Measurements from ENCODE around the gene FOXD3. TPM values are rescaled to one million over a fixed set of nuclear protein-coding genes. Genes with fewer than 3 reads are reported as not detected.

FOXD3 gene
- total RNA-seq, 1 donor from 2014 or later = 5.2 TPM

DNA sequence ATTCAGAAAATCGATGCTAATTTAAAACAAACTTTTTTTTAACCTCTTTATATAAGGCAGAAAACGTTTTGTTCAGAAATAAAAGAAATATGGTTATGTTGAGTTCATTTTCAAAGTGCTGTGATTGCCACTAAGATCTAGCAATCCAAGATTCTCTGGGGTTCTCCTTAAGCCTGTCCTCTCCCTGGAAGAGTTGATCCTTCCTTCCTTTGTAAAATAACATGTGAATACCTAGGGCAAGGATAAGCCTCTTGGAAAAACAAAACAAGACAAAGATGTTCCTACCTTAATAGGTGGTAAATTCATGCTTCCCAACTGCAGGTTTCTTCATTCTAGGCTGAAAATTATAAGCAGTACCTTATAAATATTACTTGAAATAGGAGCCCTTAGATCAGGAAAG lies 18.0 kb upstream of the FOXD3 start:
- no peak overlapping the region for H3K4me3 ChIP-seq (ENCODE audit: low read length in 3 of 3)
- H3K36me3 ChIP-seq (ENCODE audit: control insufficient read depth in 3 of 3, insufficient read depth in 3 of 3, low read length in 3 of 3) = no peaks in the 10 kb centered on the region
- no peaks in the 10 kb centered on the region for H3K9me3 ChIP-seq (ENCODE audit: control insufficient read depth in 3 of 3, low read length in 3 of 3)
- H3K4me1 ChIP-seq (ENCODE audit: control insufficient read depth in 3 of 3, insufficient read depth in 3 of 3, low read length in 3 of 3) = no peaks in the 10 kb centered on the region
- H3K27me3 ChIP-seq (ENCODE audit: control insufficient read depth in 3 of 3, insufficient read depth in 3 of 3, low read length in 3 of 3) = peaks cover 0 to 14% (median 3%) of the 10 kb centered on the region in 3 donors
- no peak overlapping the region for H3K27ac ChIP-seq (ENCODE audit: low read depth, low read length)
- no peak overlapping the region for H3K9ac ChIP-seq (ENCODE audit: low read depth in 1 of 3, low read length in 3 of 3)

DNA sequence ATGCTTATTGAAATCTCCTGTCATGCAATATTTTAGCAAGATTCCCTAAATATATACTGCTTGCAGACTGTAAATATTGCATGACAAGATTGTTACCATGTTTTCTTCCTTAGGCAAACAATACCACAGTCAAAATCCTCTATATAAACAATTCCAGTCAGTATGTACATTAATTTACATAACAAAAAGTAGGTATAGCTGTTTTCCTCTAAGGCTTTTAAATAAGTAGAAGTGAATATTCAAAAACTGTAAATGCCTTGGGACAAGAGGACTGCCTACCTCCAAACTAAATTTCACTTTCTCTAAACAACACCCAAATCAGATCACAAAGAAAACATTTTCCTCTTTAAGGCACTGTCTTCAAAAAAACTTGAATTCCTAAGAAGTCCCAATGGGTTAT lies 17.3 kb upstream of the FOXD3 start:
- H3K36me3 ChIP-seq (ENCODE audit: control insufficient read depth in 3 of 3, insufficient read depth in 3 of 3, low read length in 3 of 3) = no peaks in the 10 kb centered on the region
- H3K27ac ChIP-seq (ENCODE audit: low read depth, low read length) = no peak overlapping the region
- no peak overlapping the region for H3K9ac ChIP-seq (ENCODE audit: low read depth in 1 of 3, low read length in 3 of 3)
- no peaks in the 10 kb centered on the region for H3K4me1 ChIP-seq (ENCODE audit: control insufficient read depth in 3 of 3, insufficient read depth in 3 of 3, low read length in 3 of 3)
- no peaks in the 10 kb centered on the region for H3K9me3 ChIP-seq (ENCODE audit: control insufficient read depth in 3 of 3, low read length in 3 of 3)
- peaks cover 0 to 17% (median 3%) of the 10 kb centered on the region in 3 donors for H3K27me3 ChIP-seq (ENCODE audit: control insufficient read depth in 3 of 3, insufficient read depth in 3 of 3, low read length in 3 of 3)
- H3K4me3 ChIP-seq (ENCODE audit: low read length in 3 of 3) = no peak overlapping the region

DNA sequence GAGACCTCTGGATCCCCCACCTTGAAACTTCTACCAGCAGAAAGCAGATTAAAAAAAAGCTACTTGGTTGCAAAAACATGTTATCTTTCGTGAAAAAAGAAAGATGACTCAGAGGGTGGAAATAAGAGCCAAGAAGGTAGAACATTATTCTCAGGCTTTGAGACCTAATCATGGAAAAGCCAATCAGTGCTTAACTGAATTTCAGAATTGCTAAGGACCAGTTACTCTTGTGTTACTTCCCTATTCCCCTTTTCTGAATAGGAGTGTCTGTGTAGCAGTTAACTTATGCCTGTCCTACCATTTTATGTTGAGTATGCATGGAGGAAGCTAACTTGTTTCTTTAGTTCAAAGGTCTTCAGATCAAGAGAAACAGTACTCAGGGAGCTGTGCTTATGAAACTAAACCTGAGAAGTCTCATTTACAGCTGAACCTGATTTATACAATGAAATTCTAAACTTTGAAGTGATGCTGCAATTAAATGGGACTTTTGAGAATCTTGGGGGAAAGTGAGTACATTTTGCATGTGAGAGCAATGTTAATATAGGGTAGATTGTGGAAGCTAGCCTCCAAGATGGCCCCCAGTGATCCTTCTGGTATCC lies 15.1 kb upstream of the FOXD3 start:
- H3K27me3 ChIP-seq (ENCODE audit: control insufficient read depth in 3 of 3, insufficient read depth in 3 of 3, low read length in 3 of 3) = peaks cover 0 to 20% (median 3%) of the 10 kb centered on the region in 3 donors

DNA sequence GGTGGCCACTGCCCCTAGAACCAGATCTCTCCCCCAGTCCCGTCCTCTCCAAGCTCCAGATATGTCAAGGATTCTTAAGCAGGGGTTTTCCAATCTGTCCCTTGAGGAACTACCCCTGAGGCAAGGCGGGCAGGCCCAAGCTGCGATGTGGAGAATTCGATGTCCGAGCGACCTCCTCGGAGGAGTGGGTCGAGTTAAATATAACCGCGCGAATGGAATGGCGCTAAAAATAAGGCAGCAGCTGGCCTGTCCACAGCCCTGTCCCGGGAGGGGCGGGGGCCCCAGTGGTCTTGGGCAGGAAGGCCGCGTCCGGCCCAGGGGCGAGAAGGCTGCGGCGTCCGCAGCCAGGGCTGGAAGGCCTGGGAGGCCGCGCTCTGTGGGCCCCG lies 5.8 kb upstream of the FOXD3 start:
- H3K9me3 ChIP-seq (ENCODE audit: control insufficient read depth in 3 of 3, low read length in 3 of 3) = no peaks in the 10 kb centered on the region
- no peak overlapping the region for H3K9ac ChIP-seq (ENCODE audit: low read depth in 1 of 3, low read length in 3 of 3)
- no peak overlapping the region for H3K27ac ChIP-seq (ENCODE audit: low read depth, low read length)
- H3K27me3 ChIP-seq (ENCODE audit: control insufficient read depth in 3 of 3, insufficient read depth in 3 of 3, low read length in 3 of 3) = peaks cover 58 to 73% (median 62%) of the 10 kb centered on the region in 3 donors
- H3K36me3 ChIP-seq (ENCODE audit: control insufficient read depth in 3 of 3, insufficient read depth in 3 of 3, low read length in 3 of 3) = no peaks in the 10 kb centered on the region
- H3K4me1 ChIP-seq (ENCODE audit: control insufficient read depth in 3 of 3, insufficient read depth in 3 of 3, low read length in 3 of 3) = peaks cover 10 to 13% (median 11%) of the 10 kb centered on the region in 3 donors
- peak overlapping the region in 1 of 3 donors; percentile 59 for H3K4me3 ChIP-seq (ENCODE audit: low read length in 3 of 3)

More for the DNA sequence above, 15.1 kb upstream of the FOXD3 start:
- Histone ChIP-seq H3K9ac (ENCODE audit: low read depth in 1 of 3, low read length in 3 of 3) (no peak overlapping the region), H3K4me3 (ENCODE audit: low read length in 3 of 3) (no peak overlapping the region), H3K36me3 (ENCODE audit: control insufficient read depth in 3 of 3, insufficient read depth in 3 of 3, low read length in 3 of 3) (no peaks in the 10 kb centered on the region), H3K4me1 (ENCODE audit: control insufficient read depth in 3 of 3, insufficient read depth in 3 of 3, low read length in 3 of 3) (no peaks in the 10 kb centered on the region), H3K27ac (ENCODE audit: low read depth, low read length) (no peak overlapping the region), H3K9me3 (ENCODE audit: control insufficient read depth in 3 of 3, low read length in 3 of 3) (no peaks in the 10 kb centered on the region)

DNA sequence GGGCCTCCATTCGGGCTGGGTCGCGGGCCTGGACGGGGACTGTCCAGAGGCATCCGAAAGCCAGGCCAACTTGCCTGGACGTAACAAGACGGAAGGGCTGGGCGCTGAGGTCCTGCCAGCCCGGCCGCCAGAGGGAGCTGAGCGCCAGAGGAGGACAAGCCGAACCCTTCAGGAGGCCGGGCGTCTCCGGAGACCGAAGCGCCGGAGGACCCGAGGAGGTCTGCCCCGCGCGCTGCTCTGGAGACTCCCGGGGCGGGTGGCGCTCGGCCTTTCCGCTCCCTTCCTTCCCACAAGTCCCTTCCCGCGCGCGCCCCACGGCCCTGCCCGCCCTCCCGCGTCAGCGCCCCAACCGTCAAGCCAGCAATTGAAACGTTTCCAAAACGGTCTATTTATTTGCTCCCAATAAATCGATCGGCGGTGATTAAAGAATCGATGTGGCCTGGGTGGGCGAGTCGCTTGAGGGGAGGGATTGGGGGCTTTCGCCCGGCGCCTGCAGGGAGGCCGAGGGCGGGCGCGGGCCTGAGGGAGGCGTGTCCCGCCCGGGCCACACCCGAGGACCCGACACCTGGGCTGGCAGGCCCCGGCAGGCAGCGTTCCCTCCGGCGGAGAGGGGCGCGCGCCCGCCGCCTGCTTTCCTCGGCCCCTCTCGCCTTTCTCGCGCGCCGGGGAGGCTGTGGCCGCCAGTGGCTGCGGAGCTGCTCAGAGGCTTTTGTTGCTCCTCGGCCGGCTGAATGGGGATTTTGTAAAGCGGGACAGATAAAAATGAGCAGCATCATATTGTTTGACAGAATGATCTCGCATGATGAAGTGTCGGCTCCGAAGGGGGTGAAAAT lies 5.2 kb upstream of the FOXD3 start:
- no peak overlapping the region for H3K27ac ChIP-seq (ENCODE audit: low read depth, low read length)
- peaks cover 13 to 18% (median 15%) of the 10 kb centered on the region in 3 donors for H3K4me1 ChIP-seq (ENCODE audit: control insufficient read depth in 3 of 3, insufficient read depth in 3 of 3, low read length in 3 of 3)
- H3K9ac ChIP-seq (ENCODE audit: low read depth in 1 of 3, low read length in 3 of 3) = peak overlapping the region in 1 of 3 donors; percentile 33
- no peaks in the 10 kb centered on the region for H3K36me3 ChIP-seq (ENCODE audit: control insufficient read depth in 3 of 3, insufficient read depth in 3 of 3, low read length in 3 of 3)
- H3K4me3 ChIP-seq (ENCODE audit: low read length in 3 of 3) = peak overlapping the region in 2 of 3 donors; percentile 45 to 59
- peaks cover 64 to 79% (median 68%) of the 10 kb centered on the region in 3 donors for H3K27me3 ChIP-seq (ENCODE audit: control insufficient read depth in 3 of 3, insufficient read depth in 3 of 3, low read length in 3 of 3)
- H3K9me3 ChIP-seq (ENCODE audit: control insufficient read depth in 3 of 3, low read length in 3 of 3) = no peaks in the 10 kb centered on the region

DNA sequence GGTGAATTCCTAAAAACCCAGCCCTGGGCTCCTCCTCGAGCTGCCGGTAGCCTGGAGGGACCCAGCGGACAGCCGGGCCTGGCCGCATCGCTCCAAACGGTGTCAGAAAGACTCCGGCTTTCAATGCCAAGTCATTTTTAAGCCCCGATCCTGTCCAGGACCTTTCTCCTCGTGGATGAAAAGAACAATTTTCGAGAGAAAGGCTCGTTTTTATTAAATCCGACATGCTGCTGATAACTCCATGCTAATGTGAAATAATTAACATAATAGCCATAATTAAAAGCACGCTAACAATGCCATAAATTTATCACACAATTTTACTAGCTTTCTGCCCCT lies 4.6 kb upstream of the FOXD3 start:
- Histone ChIP-seq H3K9me3 (ENCODE audit: control insufficient read depth in 3 of 3, low read length in 3 of 3) (no peaks in the 10 kb centered on the region), H3K9ac (ENCODE audit: low read depth in 1 of 3, low read length in 3 of 3) (no peak overlapping the region), H3K27me3 (ENCODE audit: control insufficient read depth in 3 of 3, insufficient read depth in 3 of 3, low read length in 3 of 3) (peaks cover 69 to 85% (median 74%) of the 10 kb centered on the region in 3 donors), H3K4me3 (ENCODE audit: low read length in 3 of 3) (peak overlapping the region in 2 of 3 donors; percentile 45 to 59), H3K27ac (ENCODE audit: low read depth, low read length) (no peak overlapping the region), H3K4me1 (ENCODE audit: control insufficient read depth in 3 of 3, insufficient read depth in 3 of 3, low read length in 3 of 3) (peaks cover 13 to 23% (median 21%) of the 10 kb centered on the region in 3 donors), H3K36me3 (ENCODE audit: control insufficient read depth in 3 of 3, insufficient read depth in 3 of 3, low read length in 3 of 3) (no peaks in the 10 kb centered on the region)

DNA sequence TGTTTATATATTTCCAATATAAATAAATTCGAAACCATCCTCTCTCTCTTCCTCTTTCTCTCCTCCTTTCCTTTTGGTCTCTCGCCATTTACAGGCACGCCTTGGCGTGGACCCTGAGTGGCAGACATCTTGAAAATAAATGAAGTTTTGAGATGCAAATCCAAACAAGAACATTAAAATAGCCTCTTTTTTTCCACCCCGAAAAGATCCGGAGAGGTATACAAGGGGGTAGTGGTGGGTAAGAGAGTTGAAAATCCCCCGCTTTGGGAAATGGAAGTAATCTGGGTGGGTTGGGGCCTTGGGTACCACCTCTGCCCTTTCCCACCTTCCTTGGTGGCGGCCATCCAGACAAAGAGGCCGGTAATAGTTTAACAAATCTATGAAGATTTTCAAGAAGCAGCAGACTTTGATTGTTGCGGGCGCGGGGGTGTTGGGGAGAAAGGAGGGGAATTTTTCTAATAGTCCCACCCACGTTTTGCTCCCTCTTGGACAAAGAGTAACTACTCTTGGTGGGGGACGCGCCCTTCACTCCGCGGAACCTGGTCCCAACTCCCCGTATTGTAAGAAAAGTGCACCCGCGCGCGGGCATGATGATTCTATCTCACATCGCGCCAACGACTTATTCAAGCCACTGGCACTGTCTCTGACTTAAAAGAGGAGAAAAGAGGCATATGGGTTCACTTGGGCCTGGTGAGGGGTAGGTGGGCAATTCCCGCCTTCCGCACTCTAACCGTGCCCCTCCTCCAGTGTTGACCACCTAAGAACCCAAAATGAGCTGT lies 4.0 kb upstream of the FOXD3 start:
- no peak overlapping the region for H3K4me3 ChIP-seq (ENCODE audit: low read length in 3 of 3)
- no peak overlapping the region for H3K9ac ChIP-seq (ENCODE audit: low read depth in 1 of 3, low read length in 3 of 3)
- H3K4me1 ChIP-seq (ENCODE audit: control insufficient read depth in 3 of 3, insufficient read depth in 3 of 3, low read length in 3 of 3) = peaks cover 13 to 24% (median 21%) of the 10 kb centered on the region in 3 donors
- no peaks in the 10 kb centered on the region for H3K36me3 ChIP-seq (ENCODE audit: control insufficient read depth in 3 of 3, insufficient read depth in 3 of 3, low read length in 3 of 3)
- no peaks in the 10 kb centered on the region for H3K9me3 ChIP-seq (ENCODE audit: control insufficient read depth in 3 of 3, low read length in 3 of 3)
- H3K27me3 ChIP-seq (ENCODE audit: control insufficient read depth in 3 of 3, insufficient read depth in 3 of 3, low read length in 3 of 3) = peaks cover 75 to 86% (median 80%) of the 10 kb centered on the region in 3 donors
- H3K27ac ChIP-seq (ENCODE audit: low read depth, low read length) = no peak overlapping the region

DNA sequence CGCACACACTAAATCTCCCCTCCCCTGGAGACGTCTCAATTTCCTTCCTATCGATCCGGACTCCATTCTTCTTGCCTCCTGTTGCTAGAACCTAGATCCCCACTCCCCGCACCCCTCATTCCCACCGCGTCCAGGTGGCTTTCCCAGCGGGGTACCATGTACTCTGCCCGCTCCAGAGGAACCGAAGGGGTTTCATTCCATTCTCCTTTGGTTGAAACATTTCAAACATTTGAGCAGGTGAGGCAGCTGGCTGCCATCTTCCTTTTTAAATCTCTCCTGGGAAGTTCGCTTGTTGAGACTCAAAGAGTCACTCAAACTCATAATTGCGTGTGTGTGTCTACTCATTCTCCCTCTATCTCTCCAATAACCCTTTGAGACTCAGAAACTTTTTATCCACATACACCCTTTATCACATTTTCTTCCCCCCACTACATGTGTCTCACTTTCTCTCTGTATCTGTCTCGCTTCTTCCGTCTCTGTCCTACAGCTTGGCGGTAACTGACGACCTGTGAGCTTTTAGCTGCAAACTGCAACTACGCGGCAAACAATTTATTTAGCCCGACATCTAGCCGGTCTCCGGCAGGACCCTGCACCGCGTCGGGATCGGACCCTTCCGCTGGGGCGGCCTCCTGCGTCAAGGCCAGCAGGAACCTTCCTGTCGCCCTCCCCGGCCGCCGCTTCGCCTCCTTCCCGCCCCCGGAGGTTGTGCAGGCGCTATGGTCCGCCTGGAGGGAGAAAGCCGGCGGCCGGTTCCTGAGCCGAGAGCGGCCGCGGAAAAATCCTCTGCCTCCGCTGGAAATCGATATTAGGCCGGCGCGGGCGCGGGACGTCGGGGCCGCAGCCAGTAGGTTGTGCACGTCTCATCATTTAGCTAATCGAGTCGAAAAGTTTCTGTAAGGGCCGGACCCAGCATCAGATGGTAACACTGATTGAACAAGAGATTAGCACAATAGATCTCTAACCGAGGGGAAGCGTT lies 3.0 kb upstream of the FOXD3 start:
- no peak overlapping the region for H3K4me3 ChIP-seq (ENCODE audit: low read length in 3 of 3)

DNA sequence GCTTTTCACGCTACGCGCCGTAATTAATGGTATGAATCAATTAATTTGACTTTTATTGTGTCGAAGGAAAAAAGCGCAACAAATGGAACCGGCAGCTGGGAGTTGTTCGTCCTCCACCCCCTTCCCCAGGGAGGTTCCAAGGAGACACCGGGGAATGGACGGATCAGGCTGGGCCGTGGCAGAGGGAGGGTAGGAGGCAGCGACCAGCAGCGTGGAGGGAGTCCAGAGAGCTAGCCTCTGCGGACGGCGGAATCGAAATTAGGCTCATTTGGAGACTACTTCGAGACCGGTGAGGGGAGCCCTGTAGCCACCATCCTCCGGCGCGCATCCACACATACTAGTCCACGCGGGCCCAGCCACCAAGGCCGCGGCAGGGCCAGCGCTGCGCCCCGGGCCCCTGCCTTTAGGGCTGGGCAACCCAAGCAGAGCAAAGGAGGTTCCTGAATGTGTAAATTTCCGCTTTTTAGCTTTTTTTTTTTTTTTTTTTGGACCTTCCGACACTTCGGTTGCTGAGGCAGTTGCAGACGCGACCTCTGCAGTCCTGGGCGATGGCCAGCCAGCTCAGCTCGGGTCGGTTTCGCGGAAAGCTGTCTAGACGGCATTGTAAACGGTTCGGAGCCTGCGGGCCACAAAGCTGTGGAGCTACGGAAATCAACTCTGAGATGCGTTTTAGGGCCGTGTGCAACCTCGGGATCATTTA lies 2.2 kb upstream of the FOXD3 start:
- H3K4me1 ChIP-seq (ENCODE audit: control insufficient read depth in 3 of 3, insufficient read depth in 3 of 3, low read length in 3 of 3) = peaks cover 13 to 30% (median 21%) of the 10 kb centered on the region in 3 donors
- H3K4me3 ChIP-seq (ENCODE audit: low read length in 3 of 3) = no peak overlapping the region

More for the DNA sequence above, 3.0 kb upstream of the FOXD3 start:
- no peak overlapping the region for H3K9ac ChIP-seq (ENCODE audit: low read depth in 1 of 3, low read length in 3 of 3)
- H3K4me1 ChIP-seq (ENCODE audit: control insufficient read depth in 3 of 3, insufficient read depth in 3 of 3, low read length in 3 of 3) = peaks cover 13 to 28% (median 21%) of the 10 kb centered on the region in 3 donors
- no peaks in the 10 kb centered on the region for H3K9me3 ChIP-seq (ENCODE audit: control insufficient read depth in 3 of 3, low read length in 3 of 3)
- H3K27me3 ChIP-seq (ENCODE audit: control insufficient read depth in 3 of 3, insufficient read depth in 3 of 3, low read length in 3 of 3) = peaks cover 77 to 90% (median 89%) of the 10 kb centered on the region in 3 donors
- no peaks in the 10 kb centered on the region for H3K36me3 ChIP-seq (ENCODE audit: control insufficient read depth in 3 of 3, insufficient read depth in 3 of 3, low read length in 3 of 3)
- no peak overlapping the region for H3K27ac ChIP-seq (ENCODE audit: low read depth, low read length)

More for the DNA sequence above, 2.2 kb upstream of the FOXD3 start:
- peaks cover 83 to 95% (median 93%) of the 10 kb centered on the region in 3 donors for H3K27me3 ChIP-seq (ENCODE audit: control insufficient read depth in 3 of 3, insufficient read depth in 3 of 3, low read length in 3 of 3)
- no peaks in the 10 kb centered on the region for H3K36me3 ChIP-seq (ENCODE audit: control insufficient read depth in 3 of 3, insufficient read depth in 3 of 3, low read length in 3 of 3)
- no peak overlapping the region for H3K9ac ChIP-seq (ENCODE audit: low read depth in 1 of 3, low read length in 3 of 3)
- H3K9me3 ChIP-seq (ENCODE audit: control insufficient read depth in 3 of 3, low read length in 3 of 3) = no peaks in the 10 kb centered on the region
- H3K27ac ChIP-seq (ENCODE audit: low read depth, low read length) = no peak overlapping the region

Data from skeletal muscle tissue (tissue), 4 donors.